Measurements from ENCODE around the gene DIRAS2. TPM values are rescaled to one million over a fixed set of nuclear protein-coding genes. Genes with fewer than 3 reads are reported as not detected.

Gene DIRAS2
- total and polyA plus RNA-seq, 2 experiments from 2014 or later, result 0.16 to 1.2 TPM

- no peak for TF ChIP-seq CTCF (IDR thresholded peaks at IDR 0.05; ENCODE audit: low read depth, low read length)
Observed at GRCh38 chr9:90632647-90633207, 9.9 kb downstream of the DIRAS2 start.

GRCh38 chr9:90631964-90632363 lies 10.7 kb downstream of the DIRAS2 start:
- Histone ChIP-seq H3K36me3 (no peaks in the 10 kb centered on the region), H3K9me3 (ENCODE audit: low read depth) (no peaks in the 10 kb centered on the region), H3K4me1 (ENCODE audit: low read depth) (no peaks in the 10 kb centered on the region), H3K4me3 (no peak overlapping the region), H3K27me3 (no peaks in the 10 kb centered on the region), H3K27ac (no peak overlapping the region)
- no peak for DNase-seq (ENCODE audit: low read depth in 1 of 2, low spot score in 1 of 2)
- TF ChIP-seq CTCF (IDR thresholded peaks at IDR 0.05; ENCODE audit: low read depth, low read length), result no peak

More at GRCh38 chr9:90632647-90633207, 9.9 kb downstream of the DIRAS2 start:
- Histone ChIP-seq H3K4me1 (ENCODE audit: low read depth) (no peaks in the 10 kb centered on the region), H3K9me3 (ENCODE audit: low read depth) (no peaks in the 10 kb centered on the region), H3K36me3 (no peaks in the 10 kb centered on the region), H3K4me3 (no peak overlapping the region), H3K27ac (no peak overlapping the region), H3K27me3 (no peaks in the 10 kb centered on the region)
- DNase-seq (ENCODE audit: low read depth in 1 of 2, low spot score in 1 of 2), result no peak

GRCh38 chr9:90629991-90630390 lies 12.6 kb downstream of the DIRAS2 start:
- Histone ChIP-seq H3K4me1 (ENCODE audit: low read depth) (no peaks in the 10 kb centered on the region), H3K36me3 (no peaks in the 10 kb centered on the region), H3K27ac (no peak overlapping the region), H3K27me3 (no peaks in the 10 kb centered on the region), H3K9me3 (ENCODE audit: low read depth) (no peaks in the 10 kb centered on the region), H3K4me3 (no peak overlapping the region)
- DNase-seq (ENCODE audit: low read depth in 1 of 2, low spot score in 1 of 2), result no peak
- no peak for TF ChIP-seq CTCF (IDR thresholded peaks at IDR 0.05; ENCODE audit: low read depth, low read length)

GRCh38 chr9:90629354-90629753 lies 13.3 kb downstream of the DIRAS2 start:
- no peaks in the 10 kb centered on the region for H3K4me1 ChIP-seq (ENCODE audit: low read depth)
- DNase-seq (ENCODE audit: low read depth in 1 of 2, low spot score in 1 of 2), result no peak
- TF ChIP-seq CTCF (IDR thresholded peaks at IDR 0.05; ENCODE audit: low read depth, low read length), result no peak
- H3K27me3 ChIP-seq, result no peaks in the 10 kb centered on the region
- H3K27ac ChIP-seq, result no peak overlapping the region
- H3K4me3 ChIP-seq, result no peak overlapping the region
- H3K9me3 ChIP-seq (ENCODE audit: low read depth), result no peaks in the 10 kb centered on the region
- H3K36me3 ChIP-seq, result no peaks in the 10 kb centered on the region

- H3K4me1 ChIP-seq (ENCODE audit: low read depth), result no peaks in the 10 kb centered on the region
- no peaks in the 10 kb centered on the region for H3K27me3 ChIP-seq
- H3K4me3 ChIP-seq, result no peak overlapping the region
- no peak for DNase-seq (ENCODE audit: low read depth in 1 of 2, low spot score in 1 of 2)
- no peaks in the 10 kb centered on the region for H3K9me3 ChIP-seq (ENCODE audit: low read depth)
- TF ChIP-seq CTCF (IDR thresholded peaks at IDR 0.05; ENCODE audit: low read depth, low read length), result no peak
- no peaks in the 10 kb centered on the region for H3K36me3 ChIP-seq
- H3K27ac ChIP-seq, result no peak overlapping the region
Observed at GRCh38 chr9:90616806-90617205, 25.8 kb downstream of the DIRAS2 start.
